OCI-LY3 (cell line): ENCODE results near the gene LILRB3.

Experiments used
- H2AFZ ChIP-seq: fragments of 200-600, 300-600 bp; shearing (Covaris generic); 2 replicates; pipeline ENCODE4 v1.6.0; 2014; ENCODE audit warnings: antibody characterized with exemption, low read depth, low read length
- H3K27ac ChIP-seq: fragments of 200-600, 300-600 bp; sonication (generic); 2 replicates; pipeline ENCODE4 v1.5.1; 2014; ENCODE audit warnings: mild to moderate bottlenecking, low read length, moderate library complexity, mixed read lengths
- H3K27me3 ChIP-seq: fragments of 200-600, 300-600 bp; sonication (generic); 2 replicates; pipeline ENCODE4 v1.6.1; 2014; ENCODE audit warnings: low read depth, low read length, mixed read lengths
- H3K36me3 ChIP-seq: fragments of 200-600, 300-600 bp; sonication (generic); replicated peaks from 2 replicates; pipeline ENCODE3; 2014; ENCODE audit warnings: low read depth, low read length, mixed read lengths
- H3K4me1 ChIP-seq: fragments of 300-600, 200-600 bp; sonication (generic); 2 replicates; pipeline ENCODE4 v1.6.1; 2014; ENCODE audit warnings: low read length, mixed read lengths
- H3K4me2 ChIP-seq: fragments of 200-600, 300-600 bp; sonication (generic); 2 replicates; pipeline ENCODE4 v1.6.1; 2014; ENCODE audit warnings: low read length, mixed read lengths
- H3K4me3 ChIP-seq: fragments of 300-600, 200-600 bp; sonication (generic); 2 replicates; pipeline ENCODE4 v1.5.1; 2014; ENCODE audit warnings: antibody characterized with exemption, mild to moderate bottlenecking, low read length, moderate library complexity
- H3K79me2 ChIP-seq: fragments of 300-600, 200-600 bp; shearing (Covaris generic); 2 replicates; pipeline ENCODE4 v1.6.1; 2014; ENCODE audit warnings: mild to moderate bottlenecking, low read length, mixed read lengths
- H3K9ac ChIP-seq: fragments of 300-600, 200-600 bp; shearing (Covaris generic); 2 replicates; pipeline ENCODE4 v1.6.0; 2014; ENCODE audit warnings: mild to moderate bottlenecking, low read length, moderate library complexity
- H3K9me3 ChIP-seq: fragments of 200-600, 300-600 bp; shearing (Covaris generic); 2 replicates; pipeline ENCODE4 v1.6.1; 2014; ENCODE audit warnings: low read length, mixed read lengths; ENCODE audit not compliant: insufficient read depth
- H4K20me1 ChIP-seq: fragments of 200-600, 300-600 bp; sonication (generic); 2 replicates; pipeline ENCODE4 v1.6.1; 2016; ENCODE audit warnings: low read length, mixed read lengths; ENCODE audit not compliant: insufficient read depth
- EZH2phosphoT487 ChIP-seq: fragments of 200-600 bp; shearing (Covaris generic); IDR thresholded peaks from 2 replicates; pipeline ENCODE4 v1.6.1; 2018; ENCODE audit warnings: antibody characterized with exemption, mixed run types, low read depth
- TF ChIP-seq, protein P1 (sequence below): fragments of 200-600, 300-600 bp; sonication (generic); IDR thresholded peaks from 2 replicates; pipeline ENCODE4 v1.5.1; 2014; ENCODE audit warnings: antibody characterized with exemption, low read length, low read depth

The LILRB3 gene

GRCh38 chr19:54253331-54254194 lies 30.8 kb upstream of the LILRB3 start:
- no peak overlapping the region for H2AFZ ChIP-seq
- H3K4me2 ChIP-seq: no peak overlapping the region
- 0 out of 2 replicates have a peak, but pooled peaks cover 4% of the 10 kb centered on the region for H3K4me1 ChIP-seq
- no peak overlapping the region for H3K27ac ChIP-seq
- no peak overlapping the region for H3K4me3 ChIP-seq
- no peaks in the 10 kb centered on the region for H4K20me1 ChIP-seq
- H3K27me3 ChIP-seq: peaks cover 59% of the 10 kb centered on the region
- H3K9ac ChIP-seq: no peak overlapping the region
- H3K79me2 ChIP-seq: no peaks in the 10 kb centered on the region
- no peak for TF ChIP-seq EZH2phosphoT487
- TF ChIP-seq, protein P1, sequence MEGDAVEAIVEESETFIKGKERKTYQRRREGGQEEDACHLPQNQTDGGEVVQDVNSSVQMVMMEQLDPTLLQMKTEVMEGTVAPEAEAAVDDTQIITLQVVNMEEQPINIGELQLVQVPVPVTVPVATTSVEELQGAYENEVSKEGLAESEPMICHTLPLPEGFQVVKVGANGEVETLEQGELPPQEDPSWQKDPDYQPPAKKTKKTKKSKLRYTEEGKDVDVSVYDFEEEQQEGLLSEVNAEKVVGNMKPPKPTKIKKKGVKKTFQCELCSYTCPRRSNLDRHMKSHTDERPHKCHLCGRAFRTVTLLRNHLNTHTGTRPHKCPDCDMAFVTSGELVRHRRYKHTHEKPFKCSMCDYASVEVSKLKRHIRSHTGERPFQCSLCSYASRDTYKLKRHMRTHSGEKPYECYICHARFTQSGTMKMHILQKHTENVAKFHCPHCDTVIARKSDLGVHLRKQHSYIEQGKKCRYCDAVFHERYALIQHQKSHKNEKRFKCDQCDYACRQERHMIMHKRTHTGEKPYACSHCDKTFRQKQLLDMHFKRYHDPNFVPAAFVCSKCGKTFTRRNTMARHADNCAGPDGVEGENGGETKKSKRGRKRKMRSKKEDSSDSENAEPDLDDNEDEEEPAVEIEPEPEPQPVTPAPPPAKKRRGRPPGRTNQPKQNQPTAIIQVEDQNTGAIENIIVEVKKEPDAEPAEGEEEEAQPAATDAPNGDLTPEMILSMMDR: no peak
- H3K36me3 ChIP-seq: no peaks in the 10 kb centered on the region
- no peaks in the 10 kb centered on the region for H3K9me3 ChIP-seq

DNA sequence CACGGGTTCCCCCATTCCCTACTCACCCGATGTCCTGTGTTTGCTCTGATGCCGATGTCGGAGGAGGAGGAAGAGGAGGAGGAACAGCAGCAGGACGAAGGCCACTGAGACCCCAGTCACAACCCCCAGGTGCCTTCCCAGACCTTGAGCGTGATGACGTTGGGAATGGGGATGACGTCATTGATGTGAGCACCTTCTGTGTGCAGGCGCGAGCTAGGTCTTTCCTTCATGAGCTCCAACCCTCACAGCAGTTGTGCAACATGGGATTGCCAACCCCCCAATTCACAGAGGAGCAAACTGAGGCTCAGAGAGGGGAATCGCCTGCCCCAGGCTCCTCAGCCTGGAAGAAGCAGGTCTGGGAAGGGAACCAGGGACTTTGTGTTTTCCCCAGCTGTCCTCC lies 30.0 kb upstream of the LILRB3 start:
- Histone ChIP-seq H3K36me3 (no peaks in the 10 kb centered on the region), H3K9ac (no peak overlapping the region), H4K20me1 (no peaks in the 10 kb centered on the region), H3K27ac (no peak overlapping the region), H3K4me3 (no peak overlapping the region), H3K4me2 (no peak overlapping the region), H3K9me3 (no peaks in the 10 kb centered on the region), H3K79me2 (no peaks in the 10 kb centered on the region), H2AFZ (no peak overlapping the region), H3K4me1 (peaks cover 6% of the 10 kb centered on the region), H3K27me3 (peaks cover 62% of the 10 kb centered on the region)
- TF ChIP-seq, protein P1: no peak
- TF ChIP-seq EZH2phosphoT487: no peak

DNA sequence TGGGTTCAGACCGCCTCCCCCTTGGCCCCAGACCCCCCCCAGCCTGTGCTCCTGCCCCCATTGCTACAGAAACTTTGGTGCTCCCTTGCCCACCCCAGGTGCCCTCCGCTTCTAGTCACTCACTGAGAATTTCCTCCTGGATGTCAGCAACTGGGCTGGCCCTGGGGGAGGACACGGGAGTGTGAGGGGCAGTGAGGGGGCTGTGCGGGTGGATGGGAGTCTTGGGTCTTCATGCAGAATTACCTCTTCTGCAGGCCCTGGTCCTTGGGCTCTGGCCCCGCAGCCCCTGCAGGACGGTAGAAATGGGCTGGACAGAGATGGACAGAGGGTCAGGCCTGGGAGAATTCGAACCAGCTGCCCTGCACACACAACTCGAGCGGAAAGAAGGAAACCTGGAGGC lies 29.4 kb upstream of the LILRB3 start:
- H3K4me1 ChIP-seq: peaks cover 12% of the 10 kb centered on the region
- no peaks in the 10 kb centered on the region for H3K79me2 ChIP-seq
- no peak overlapping the region for H3K9ac ChIP-seq
- no peaks in the 10 kb centered on the region for H4K20me1 ChIP-seq
- H3K36me3 ChIP-seq: no peaks in the 10 kb centered on the region
- TF ChIP-seq, protein P1: no peak
- TF ChIP-seq EZH2phosphoT487: no peak
- H3K9me3 ChIP-seq: no peaks in the 10 kb centered on the region
- no peak overlapping the region for H3K4me2 ChIP-seq
- no peak overlapping the region for H3K4me3 ChIP-seq
- H3K27ac ChIP-seq: no peak overlapping the region
- H2AFZ ChIP-seq: no peak overlapping the region
- H3K27me3 ChIP-seq: peaks cover 56% of the 10 kb centered on the region

DNA sequence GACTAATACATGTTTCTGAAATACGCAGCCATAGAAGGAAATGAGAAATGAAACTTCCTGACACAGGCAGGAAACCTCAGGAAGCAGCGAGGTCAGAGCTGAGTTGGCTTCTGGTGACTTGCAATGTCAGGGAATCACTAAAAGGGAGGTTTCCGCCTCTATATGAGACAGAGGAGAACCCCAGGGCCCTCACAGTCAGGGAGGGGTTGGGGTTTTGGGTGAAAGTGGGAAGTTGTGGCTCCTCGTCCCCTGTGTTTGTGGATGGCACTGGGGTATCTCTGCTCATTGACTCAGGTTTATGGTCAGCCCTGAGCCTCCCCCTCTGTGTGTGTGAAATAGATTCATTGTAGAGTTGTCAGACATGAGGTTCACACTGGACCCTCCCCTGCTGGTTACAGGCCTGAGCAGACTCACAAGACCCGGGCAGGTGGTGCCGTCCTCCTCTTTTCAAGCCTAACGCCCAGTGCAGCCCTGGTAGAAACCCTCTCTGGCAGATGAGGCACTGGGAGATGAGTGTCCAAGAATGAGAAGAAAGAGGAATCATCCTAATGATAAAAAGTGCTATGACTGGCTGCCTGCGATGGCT lies 25.3 kb upstream of the LILRB3 start:
- Histone ChIP-seq H3K9ac (no peak overlapping the region), H3K36me3 (no peaks in the 10 kb centered on the region), H3K79me2 (no peaks in the 10 kb centered on the region), H3K4me3 (no peak overlapping the region), H3K4me1 (peaks cover 8% of the 10 kb centered on the region), H4K20me1 (no peaks in the 10 kb centered on the region), H3K27ac (no peak overlapping the region), H3K27me3 (peaks cover 33% of the 10 kb centered on the region), H2AFZ (no peak overlapping the region), H3K9me3 (no peaks in the 10 kb centered on the region), H3K4me2 (peak overlapping the region; percentile 10; the same call in 1 of the 2 replicates)
- TF ChIP-seq, protein P1: no peak
- no peak for TF ChIP-seq EZH2phosphoT487
